Transverse colon (tissue), 4 donors: ENCODE data around the gene ABO. TPM values are rescaled to one million over a fixed set of nuclear protein-coding genes. Genes with fewer than 3 reads are reported as not detected.
"Not testable (repeated sequence)": the region's sequence is repeated elsewhere in the genome, so short reads cannot be mapped to it uniquely, and the experiment has no call there.

Experiments
- DNase-seq: peaks from one replicate; pipeline ENCODE4 v3.0.0-alpha.2; 2019
- H3K27ac ChIP-seq, 4 donors: fragments of 200-600 bp; sonication (generic); 2 replicates each; pipeline ENCODE4 v1.5.1; 2016 to 2018; ENCODE audit warnings: inconsistent platforms in 4 of 4
- H3K27me3 ChIP-seq: fragments of 200-600 bp; sonication (generic); 2 replicates; pipeline ENCODE4 v1.5.1; 2017; ENCODE audit warnings: inconsistent platforms
- H3K36me3 ChIP-seq, 4 donors: fragments of 200-600 bp; sonication (generic); 2 replicates each; pipeline ENCODE4 v1.5.1; 2017 to 2019; ENCODE audit warnings: inconsistent platforms in 4 of 4
- H3K4me1 ChIP-seq, 4 donors: fragments of 200-600 bp; sonication (generic); 2 replicates each; pipeline ENCODE4 v1.5.1; 2017 to 2020; ENCODE audit warnings: inconsistent platforms in 4 of 4
- H3K4me3 ChIP-seq, 4 donors: fragments of 200-600 bp; sonication (generic); 1 replicate in 1 of 4; 2 replicates in 3 of 4; pipeline versions ENCODE4 v1.5.1 to v1.6.1; 2017 to 2019; ENCODE audit warnings: inconsistent platforms in 4 of 4
- H3K9me3 ChIP-seq, 2 donors: fragments of 200-600 bp; sonication (generic); 2 replicates each; pipeline ENCODE4 v1.5.1; 2017 to 2019; ENCODE audit warnings: inconsistent platforms in 2 of 2
- EP300 ChIP-seq: sonication (generic); formaldehyde crosslinking; IDR thresholded peaks from one replicate; pipeline ENCODE4 v1.6.1; 2017; ENCODE audit warnings: antibody characterized with exemption, low read depth
- POLR2A ChIP-seq: fragments of 450-650 bp; IDR thresholded peaks from one replicate; pipeline ENCODE4 v1.6.1; 2016; ENCODE audit warnings: antibody characterized with exemption, mild to moderate bottlenecking, moderate library complexity
- POLR2AphosphoS5 ChIP-seq, 3 donors: sonication (generic); formaldehyde crosslinking; IDR thresholded peaks; one replicate each; pipeline ENCODE4 v1.6.1; 2016; ENCODE audit warnings: antibody characterized with exemption in 3 of 3
- WGBS, 2 donors: methylation state at CpG; one replicate each; pipeline ENCODE4 v1.1.5; 2018; ENCODE audit warnings: low coverage in 1 of 2; 5-methylcytosine and 5-hydroxymethylcytosine counted together
- in situ Hi-C, 4 donors: fragments of 200-750 bp; cut with MboI; loops; one replicate each; pipeline versions ENCODE4 v1.15.0 to v1.15.1; 2017; ENCODE audit warnings: low sequenced_read_pairs in 3 of 4, low pct_ligation_motif_present in 1 of 4, low pct_unique_long_range_greater_than_20kb in 1 of 4
- intact Hi-C: fragments of 100-400 bp; cut with DNase I; formaldehyde crosslinking; loops from one replicate; pipeline ENCODE4 v1.15.1; 2023; ENCODE audit warnings: low total_unique reads
- total RNA-seq, 4 donors: library from RNA; depleted of rRNA; stranded (reverse); fragments of >200 nt; gene quantifications; one replicate each; pipeline ENCODE4 v1.1.0, GENCODE V29; 2016
- TF ChIP-seq, protein P1 (sequence below), 5 experiments: fragments of 200-600 bp in 3 of 5; fragments of 450-650 bp in 2 of 5; sonication (generic) in 3 of 5; IDR thresholded peaks; 1 replicate in 2 of 5; 2 replicates in 3 of 5; pipeline ENCODE4 v1.5.1; 2016 to 2017; ENCODE audit warnings: antibody characterized with exemption in 5 of 5, inconsistent platforms in 3 of 5, mild to moderate bottlenecking in 2 of 5, moderate library complexity in 1 of 5

Gene ABO
- total RNA-seq, 4 donors from 2014 or later = 77.4 to 199 (median 141) TPM

DNA sequence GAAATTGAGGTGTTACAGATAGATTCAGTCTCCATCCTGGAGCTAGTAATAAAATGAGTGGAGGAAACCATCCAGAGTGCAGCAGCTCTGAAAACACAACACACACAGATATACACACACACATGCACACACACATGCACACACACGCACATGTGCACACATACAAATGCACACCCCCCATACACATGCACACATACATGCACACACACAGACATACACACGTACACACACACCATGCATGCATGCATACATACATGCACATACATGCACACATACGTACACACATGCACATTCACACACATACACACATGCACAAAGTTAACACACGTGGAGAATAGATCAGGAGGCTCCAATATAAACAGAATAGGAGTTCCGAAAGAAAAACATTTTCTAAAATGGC, 44.9 kb downstream of the ABO start:
- no peak for DNase-seq
- WGBS, 2 donors = 84 to 85% methylated on average over 5 of the region's 5 CpGs
- TF ChIP-seq, protein P1, sequence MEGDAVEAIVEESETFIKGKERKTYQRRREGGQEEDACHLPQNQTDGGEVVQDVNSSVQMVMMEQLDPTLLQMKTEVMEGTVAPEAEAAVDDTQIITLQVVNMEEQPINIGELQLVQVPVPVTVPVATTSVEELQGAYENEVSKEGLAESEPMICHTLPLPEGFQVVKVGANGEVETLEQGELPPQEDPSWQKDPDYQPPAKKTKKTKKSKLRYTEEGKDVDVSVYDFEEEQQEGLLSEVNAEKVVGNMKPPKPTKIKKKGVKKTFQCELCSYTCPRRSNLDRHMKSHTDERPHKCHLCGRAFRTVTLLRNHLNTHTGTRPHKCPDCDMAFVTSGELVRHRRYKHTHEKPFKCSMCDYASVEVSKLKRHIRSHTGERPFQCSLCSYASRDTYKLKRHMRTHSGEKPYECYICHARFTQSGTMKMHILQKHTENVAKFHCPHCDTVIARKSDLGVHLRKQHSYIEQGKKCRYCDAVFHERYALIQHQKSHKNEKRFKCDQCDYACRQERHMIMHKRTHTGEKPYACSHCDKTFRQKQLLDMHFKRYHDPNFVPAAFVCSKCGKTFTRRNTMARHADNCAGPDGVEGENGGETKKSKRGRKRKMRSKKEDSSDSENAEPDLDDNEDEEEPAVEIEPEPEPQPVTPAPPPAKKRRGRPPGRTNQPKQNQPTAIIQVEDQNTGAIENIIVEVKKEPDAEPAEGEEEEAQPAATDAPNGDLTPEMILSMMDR (IDR thresholded peaks at IDR 0.05) = no peak
- TF ChIP-seq EP300 (no peak), POLR2A (no peak), POLR2AphosphoS5 (IDR thresholded peaks at IDR 0.05) (no peak)

DNA sequence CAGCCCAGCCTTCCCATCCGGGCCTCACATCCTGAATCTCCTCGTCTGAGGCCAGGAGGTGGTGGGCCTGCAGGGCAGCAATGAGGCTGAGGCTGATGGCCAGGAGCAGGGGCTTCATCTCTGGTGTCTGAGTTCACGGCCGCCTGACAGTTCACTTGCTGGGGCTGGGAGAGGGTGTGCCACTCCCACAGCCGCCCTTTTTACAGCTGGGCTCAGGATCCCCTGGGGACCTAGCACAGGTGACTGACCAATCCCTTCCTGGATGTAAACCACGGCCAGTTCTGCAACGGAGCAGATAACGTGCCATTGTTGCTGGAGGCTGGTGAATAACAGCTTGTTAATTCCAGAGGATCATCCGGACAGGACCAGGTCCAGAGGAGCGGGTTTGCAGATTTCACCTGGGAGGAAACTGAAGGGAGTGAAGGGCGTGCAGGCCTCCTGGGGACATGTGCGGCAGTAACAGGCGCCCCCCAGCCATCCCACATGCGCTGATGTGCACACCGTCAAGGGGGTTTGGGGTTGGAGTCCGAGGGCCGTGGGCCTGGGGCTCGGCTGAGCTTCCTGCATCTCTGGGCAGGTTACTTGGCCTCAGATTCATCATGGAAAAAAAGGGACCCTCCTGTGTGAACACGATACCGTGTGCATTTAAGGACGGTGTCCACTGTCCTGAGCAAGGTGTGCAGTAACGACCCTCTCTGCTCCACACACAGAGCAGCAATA, 46.4 kb downstream of the ABO start:
- H3K36me3 ChIP-seq, in situ Hi-C loops, DNase-seq, H3K4me3 ChIP-seq, intact Hi-C loops, H3K9me3 ChIP-seq, H3K27me3 ChIP-seq, H3K27ac ChIP-seq, H3K4me1 ChIP-seq: not testable (repeated sequence)
- WGBS, 2 donors = 89% methylated on average over 6 to 16 of the region's 22 CpGs

More for the DNA sequence above, 44.9 kb downstream of the ABO start:
- no peak overlapping the region for H3K27ac ChIP-seq
- in situ Hi-C loops = no loop called here
- H3K36me3 ChIP-seq = no peaks in the 10 kb centered on the region
- peaks cover 0 to 6% (median 4%) of the 10 kb centered on the region in 4 donors for H3K4me1 ChIP-seq
- no peak overlapping the region for H3K4me3 ChIP-seq
- intact Hi-C loops = no loop called here
- no peaks in the 10 kb centered on the region for H3K9me3 ChIP-seq
- peaks cover 3% of the 10 kb centered on the region for H3K27me3 ChIP-seq

DNA sequence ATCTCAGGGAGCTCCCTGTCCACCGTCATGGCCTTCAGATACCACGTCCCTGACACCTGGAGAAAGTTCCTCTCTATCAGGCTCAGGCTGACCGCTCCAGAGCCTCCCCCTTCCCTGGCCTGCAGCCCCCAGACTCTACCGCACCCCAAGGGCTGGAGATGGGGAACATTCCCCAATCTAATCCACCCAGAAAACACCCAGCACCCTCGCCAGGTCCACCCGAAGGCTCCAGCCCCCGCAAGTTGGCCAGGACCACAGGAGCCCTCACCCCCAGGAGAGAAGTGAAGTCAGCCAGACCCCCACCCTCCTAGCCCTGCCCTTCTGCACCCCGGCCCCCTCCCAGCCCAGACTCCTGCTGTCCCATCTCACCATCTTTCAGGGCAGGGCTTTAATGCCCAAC, 47.0 kb downstream of the ABO start:
- WGBS, 2 donors = 91% methylated on average over 8 of the region's 8 CpGs; no CpG with 5 or more reads in 1 of the 2 donors
- intact Hi-C loops, H3K4me1 ChIP-seq, H3K9me3 ChIP-seq, H3K27ac ChIP-seq, DNase-seq, H3K4me3 ChIP-seq, H3K27me3 ChIP-seq, in situ Hi-C loops, H3K36me3 ChIP-seq: not testable (repeated sequence)

DNA sequence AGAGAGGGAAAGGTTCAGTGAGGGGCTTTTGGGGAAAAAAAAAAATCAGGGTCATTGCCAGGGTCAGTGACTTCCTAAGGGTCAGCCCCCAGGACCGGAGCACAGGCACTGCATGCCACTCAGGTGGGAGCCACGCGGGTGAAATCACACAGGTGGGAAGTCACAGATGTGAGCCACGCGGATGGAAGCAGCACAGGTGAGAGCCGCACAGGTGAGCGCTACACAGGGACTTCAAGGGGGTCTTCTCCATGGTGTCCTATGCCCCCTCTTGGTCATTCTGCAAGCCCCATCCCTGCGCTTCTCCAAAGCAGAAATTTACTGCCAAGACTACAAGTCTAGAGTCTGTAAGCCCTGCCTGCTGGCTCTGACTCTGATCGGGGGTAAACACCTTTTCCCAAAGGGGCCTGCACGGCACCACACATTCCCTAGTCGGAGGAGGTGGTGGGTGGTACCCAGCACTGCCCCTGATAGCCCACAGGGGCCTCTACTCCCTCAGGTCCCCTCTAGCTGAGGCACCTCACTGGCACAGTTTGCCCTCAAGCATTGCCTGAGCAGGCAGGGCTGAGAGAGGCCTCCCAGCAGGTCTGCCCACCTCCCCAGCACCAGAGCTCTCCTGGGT, 47.6 kb downstream of the ABO start:
- no peaks in the 10 kb centered on the region for H3K36me3 ChIP-seq
- WGBS, 2 donors = 81% methylated on average over 11 of the region's 11 CpGs; no CpG with 5 or more reads in 1 of the 2 donors
- no peak for DNase-seq
- peaks cover 3% of the 10 kb centered on the region for H3K27me3 ChIP-seq
- H3K4me1 ChIP-seq = peaks cover 0 to 6% (median 5%) of the 10 kb centered on the region in 4 donors
- H3K4me3 ChIP-seq = no peak overlapping the region
- TF ChIP-seq POLR2A (no peak), POLR2AphosphoS5 (IDR thresholded peaks at IDR 0.05) (no peak), EP300 (no peak)
- intact Hi-C loops = no loop called here
- in situ Hi-C loops = no loop called here
- no peaks in the 10 kb centered on the region for H3K9me3 ChIP-seq
- no peak overlapping the region for H3K27ac ChIP-seq

DNA sequence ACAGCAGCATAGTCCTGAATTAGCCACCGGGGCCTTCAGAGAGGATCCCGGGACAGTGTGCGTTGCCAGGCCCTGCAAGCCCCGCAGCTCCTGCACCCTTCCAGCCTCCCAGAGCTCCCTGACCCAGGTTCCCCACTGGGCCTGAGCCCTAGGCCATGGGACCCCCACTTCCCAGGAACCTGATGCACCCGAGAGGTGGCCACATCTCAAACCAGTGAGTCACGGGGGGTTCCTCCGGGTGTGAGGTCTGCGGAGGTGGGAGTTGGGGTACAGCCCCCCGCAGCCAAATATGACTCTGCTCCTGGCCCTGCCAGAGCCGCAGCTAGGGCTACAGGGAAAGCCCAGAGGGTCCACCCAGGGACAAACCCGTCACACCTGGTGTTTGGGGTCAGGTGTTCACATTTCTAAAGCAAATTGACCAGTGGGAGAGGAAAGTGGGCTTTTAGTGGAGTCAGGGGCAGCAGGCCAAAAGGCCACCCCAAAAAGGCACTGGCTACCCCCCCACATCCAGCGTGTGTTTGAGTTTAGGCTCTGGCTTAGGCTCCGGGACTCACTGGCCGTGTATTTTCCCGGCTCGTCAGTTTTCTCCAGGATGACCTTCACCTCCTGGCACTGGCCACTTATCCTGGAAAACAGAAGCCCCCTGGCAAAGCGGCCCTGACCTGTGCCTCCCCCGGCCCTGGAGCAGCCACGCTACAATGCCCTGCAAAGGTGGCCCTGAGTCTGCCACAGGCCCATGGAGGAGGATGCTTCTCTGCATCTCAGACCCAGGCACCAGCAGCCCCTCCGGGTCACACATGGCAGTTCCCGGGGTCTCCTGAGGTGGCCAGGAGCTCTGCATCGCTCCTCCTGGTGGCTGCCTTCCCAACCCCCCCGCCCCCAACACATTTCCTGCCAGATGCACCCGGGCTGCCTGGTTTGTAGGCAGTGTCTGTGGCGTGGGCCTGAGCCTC, 48.5 kb downstream of the ABO start:
- TF ChIP-seq EP300 (no peak), POLR2A (no peak), POLR2AphosphoS5 (IDR thresholded peaks at IDR 0.05) (no peak)
- TF ChIP-seq, protein P1 (IDR thresholded peaks at IDR 0.05) = no peak
- H3K27ac ChIP-seq = no peak overlapping the region
- H3K4me1 ChIP-seq = peaks cover 0 to 2% (median under 1%) of the 10 kb centered on the region in 4 donors
- H3K9me3 ChIP-seq = no peaks in the 10 kb centered on the region
- intact Hi-C loops (no loop called here), in situ Hi-C loops (no loop called here)
- no peaks in the 10 kb centered on the region for H3K36me3 ChIP-seq
- no peak for DNase-seq
- peaks cover 3% of the 10 kb centered on the region for H3K27me3 ChIP-seq
- WGBS, 2 donors = 87% methylated on average over 23 of the region's 25 CpGs; no CpG with 5 or more reads in 1 of the 2 donors
- no peak overlapping the region for H3K4me3 ChIP-seq
